Kidney epithelial cell (primary cell): Measurements from ENCODE around the gene NBPF26. TPM values are rescaled to one million over a fixed set of nuclear protein-coding genes. Genes with fewer than 3 reads are reported as not detected.
"Not testable (repeated sequence)": the region's sequence is repeated elsewhere in the genome, so short reads cannot be mapped to it uniquely, and the experiment has no call there.

ENCODE experiments used
- DNase-seq: peaks from one replicate; pipeline ENCODE4 v3.0.0-alpha.2; 2010; ENCODE audit warnings: low read depth
- H3K27me3 ChIP-seq: 2 replicates; pipeline ENCODE4 v1.6.0; 2011; ENCODE audit warnings: low read length; ENCODE audit not compliant: control insufficient read depth, insufficient read depth
- H3K36me3 ChIP-seq: 2 replicates; pipeline ENCODE4 v1.5.1; 2011; ENCODE audit warnings: low read length; ENCODE audit not compliant: control insufficient read depth, insufficient read depth
- H3K4me3 ChIP-seq: 2 replicates; pipeline ENCODE4 v1.5.1; 2011; ENCODE audit warnings: low read depth, mild to moderate bottlenecking, control low read depth, low read length
- total RNA-seq: library from RNA; depleted of rRNA; stranded (reverse); fragments of >200 nt; gene quantifications from 2 replicates; pipeline ENCODE4 v1.2.3, GENCODE V29; 2015

NBPF26 gene
- total RNA-seq, 1 donor from 2014 or later = 17.1 TPM

GRCh38 chr1:120844186-120844944 is 120.6 kb downstream of the NBPF26 start:
- H3K4me3 ChIP-seq, H3K27me3 ChIP-seq, DNase-seq, H3K36me3 ChIP-seq: not testable (repeated sequence)

GRCh38 chr1:120844945-120845330 is 121.2 kb downstream of the NBPF26 start:
- H3K4me3 ChIP-seq, DNase-seq, H3K36me3 ChIP-seq, H3K27me3 ChIP-seq: not testable (repeated sequence)

GRCh38 chr1:120849400-120850286 is 125.9 kb downstream of the NBPF26 start:
- H3K36me3 ChIP-seq, DNase-seq, H3K27me3 ChIP-seq: not testable (repeated sequence)
- peak overlapping the region; percentile 17 for H3K4me3 ChIP-seq

- not testable (repeated sequence) for H3K36me3 ChIP-seq, H3K27me3 ChIP-seq, DNase-seq
- peak overlapping the region; percentile 17 for H3K4me3 ChIP-seq
Measured at GRCh38 chr1:120850287-120850536, 126.5 kb downstream of the NBPF26 start.

GRCh38 chr1:120850537-120851421 is 127.0 kb downstream of the NBPF26 start:
- not testable (repeated sequence) for H3K4me3 ChIP-seq, DNase-seq, H3K27me3 ChIP-seq, H3K36me3 ChIP-seq

GRCh38 chr1:120858144-120858543 is 134.4 kb downstream of the NBPF26 start:
- H3K36me3 ChIP-seq, H3K27me3 ChIP-seq, H3K4me3 ChIP-seq, DNase-seq: not testable (repeated sequence)

GRCh38 chr1:120859615-120860234 is 136.0 kb downstream of the NBPF26 start:
- not testable (repeated sequence) for H3K27me3 ChIP-seq, DNase-seq, H3K36me3 ChIP-seq, H3K4me3 ChIP-seq

GRCh38 chr1:120878206-120878605 is 154.5 kb downstream of the NBPF26 start:
- H3K36me3 ChIP-seq, H3K27me3 ChIP-seq, DNase-seq: not testable (repeated sequence)

GRCh38 chr1:120880056-120880455 is 156.3 kb downstream of the NBPF26 start:
- H3K27me3 ChIP-seq, H3K4me3 ChIP-seq, DNase-seq, H3K36me3 ChIP-seq: not testable (repeated sequence)

More at GRCh38 chr1:120878206-120878605, 154.5 kb downstream of the NBPF26 start:
- H3K4me3 ChIP-seq = not testable (repeated sequence)

- not testable (repeated sequence) for DNase-seq
Measured at GRCh38 chr1:120881934-120882333, 158.2 kb downstream of the NBPF26 start.

More at GRCh38 chr1:120881934-120882333, 158.2 kb downstream of the NBPF26 start:
- not testable (repeated sequence) for H3K4me3 ChIP-seq, H3K27me3 ChIP-seq, H3K36me3 ChIP-seq

Other genes with a start within 250 kb of the NBPF26 start
- not detected in 2 replicates for gene PPIAL4A, start 165.8 kb downstream of the NBPF26 start, total RNA-seq